Left ventricle myocardium superior (tissue), 1 donor: ENCODE data around the gene NMRK2. TPM values are rescaled to one million over a fixed set of nuclear protein-coding genes. Genes with fewer than 3 reads are reported as not detected.
"Not testable (repeated sequence)": the region's sequence is repeated elsewhere in the genome, so short reads cannot be mapped to it uniquely, and the experiment has no call there.

Experiments
- ATAC-seq: fragments of 200-7000 bp; cut with Tn5 transposase; one replicate; pipeline ENCODE4 v1.9.1; 2020; ENCODE audit warnings: mild to moderate bottlenecking, moderate library complexity
- DNase-seq: peaks from one replicate; pipeline ENCODE4 v3.0.0-alpha.2; 2020
- intact Hi-C: fragments of 100-400 bp; cut with micrococcal nuclease; formaldehyde crosslinking; loops from one replicate; pipeline ENCODE4 v1.11.0; 2022
- total RNA-seq: library from RNA; stranded (reverse); fragmentation: NEBNext Ultra II Directional; extraction: Animal tissue kit (Norgen Biotek cat#: 25700); gene quantifications from one replicate; pipeline ENCODE4 v1.2.1, GENCODE V29; 2021
- donor health status: DM: no; HTN: yes; CAD: no; lungs with severe emphysema.

Gene NMRK2
- total RNA-seq, 1 donor from 2014 or later = 1,046 TPM

- no peak for ATAC-seq
- no peak for DNase-seq
- intact Hi-C loops = no loop called here
These were observed 26.2 kb downstream of the NMRK2 start for GRCh38 chr19:3958836-3959765.

DNA sequence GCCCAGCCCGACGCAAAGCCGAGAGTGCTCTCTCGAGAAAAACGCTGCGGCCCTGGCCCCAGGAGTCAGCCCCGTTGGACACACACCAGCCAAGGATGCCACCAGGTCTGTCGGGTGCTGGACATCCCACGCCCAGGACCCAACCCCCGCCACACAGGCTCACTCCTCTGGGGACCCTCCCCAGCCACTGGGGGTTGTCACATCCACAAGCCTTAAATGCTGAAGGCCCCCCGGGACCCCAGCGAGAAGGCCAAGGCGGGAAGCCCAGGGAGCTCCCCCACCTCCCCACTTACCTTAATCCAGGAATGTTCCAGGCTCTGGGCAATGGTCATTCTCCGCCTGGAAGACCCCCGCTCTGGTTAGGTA, 26.9 kb downstream of the NMRK2 start:
- ATAC-seq (no peak), DNase-seq (no peak)
- intact Hi-C loops = no loop called here

DNA sequence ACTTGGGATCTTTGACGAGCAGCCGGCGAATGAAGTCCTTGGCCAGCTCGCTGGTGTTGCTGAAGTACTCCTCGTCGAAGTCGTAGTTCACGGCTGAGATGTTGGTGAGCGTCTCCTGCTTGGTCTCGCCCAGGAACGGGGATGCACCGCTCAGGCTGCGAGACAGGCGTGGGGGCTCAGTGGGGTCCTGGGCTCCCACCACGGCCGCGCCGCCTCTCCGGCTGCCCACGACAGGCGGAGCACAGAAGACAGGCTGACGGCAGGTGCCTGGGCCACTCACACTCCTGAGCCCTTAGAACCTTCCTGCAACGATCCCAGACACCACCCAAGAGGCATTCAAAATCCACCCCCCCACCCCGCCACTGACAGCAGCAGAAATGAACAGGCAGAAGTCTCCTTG, 28.1 kb downstream of the NMRK2 start:
- intact Hi-C loops = no loop called here
- ATAC-seq = no peak
- DNase-seq = no peak

DNA sequence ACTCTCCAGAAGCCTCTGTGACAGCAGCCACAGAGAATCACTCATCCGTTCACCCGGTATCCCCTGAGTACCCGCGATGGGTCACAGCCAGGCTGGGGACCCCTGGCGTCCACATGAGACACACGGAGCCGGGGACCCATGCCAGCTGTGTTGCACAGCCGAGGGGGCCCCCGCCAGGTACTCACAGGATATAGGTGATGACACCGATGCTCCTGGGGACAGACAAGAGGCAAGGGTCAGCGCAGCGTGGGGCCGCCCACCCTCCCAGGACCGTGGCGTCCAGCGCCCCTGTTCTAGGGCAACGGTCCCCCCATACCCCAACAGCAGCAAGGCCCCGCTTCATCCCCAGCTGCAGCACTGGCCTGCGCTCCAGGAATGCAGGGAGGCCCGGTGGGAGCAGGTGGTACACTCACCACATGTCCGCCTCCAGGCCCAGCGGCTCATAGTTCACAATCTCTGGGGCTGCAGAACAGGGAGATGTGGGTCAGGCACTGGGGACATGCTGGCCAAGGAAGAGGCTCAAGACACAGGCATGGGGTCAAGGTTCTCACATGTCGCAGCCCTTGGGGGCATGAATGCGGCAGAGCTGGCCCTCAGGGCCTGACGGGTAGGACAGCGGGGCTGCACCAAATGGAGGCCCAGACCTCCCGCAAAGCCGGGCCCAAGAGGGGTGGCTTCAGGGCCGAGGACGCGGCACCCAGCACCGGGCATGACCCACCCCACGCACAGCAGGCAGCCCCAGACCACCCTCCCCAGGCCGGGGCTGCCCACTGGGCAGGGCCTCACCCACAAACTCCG, 30.8 kb downstream of the NMRK2 start:
- ATAC-seq = no peak
- DNase-seq = no peak
- intact Hi-C loops = no loop called here

DNA sequence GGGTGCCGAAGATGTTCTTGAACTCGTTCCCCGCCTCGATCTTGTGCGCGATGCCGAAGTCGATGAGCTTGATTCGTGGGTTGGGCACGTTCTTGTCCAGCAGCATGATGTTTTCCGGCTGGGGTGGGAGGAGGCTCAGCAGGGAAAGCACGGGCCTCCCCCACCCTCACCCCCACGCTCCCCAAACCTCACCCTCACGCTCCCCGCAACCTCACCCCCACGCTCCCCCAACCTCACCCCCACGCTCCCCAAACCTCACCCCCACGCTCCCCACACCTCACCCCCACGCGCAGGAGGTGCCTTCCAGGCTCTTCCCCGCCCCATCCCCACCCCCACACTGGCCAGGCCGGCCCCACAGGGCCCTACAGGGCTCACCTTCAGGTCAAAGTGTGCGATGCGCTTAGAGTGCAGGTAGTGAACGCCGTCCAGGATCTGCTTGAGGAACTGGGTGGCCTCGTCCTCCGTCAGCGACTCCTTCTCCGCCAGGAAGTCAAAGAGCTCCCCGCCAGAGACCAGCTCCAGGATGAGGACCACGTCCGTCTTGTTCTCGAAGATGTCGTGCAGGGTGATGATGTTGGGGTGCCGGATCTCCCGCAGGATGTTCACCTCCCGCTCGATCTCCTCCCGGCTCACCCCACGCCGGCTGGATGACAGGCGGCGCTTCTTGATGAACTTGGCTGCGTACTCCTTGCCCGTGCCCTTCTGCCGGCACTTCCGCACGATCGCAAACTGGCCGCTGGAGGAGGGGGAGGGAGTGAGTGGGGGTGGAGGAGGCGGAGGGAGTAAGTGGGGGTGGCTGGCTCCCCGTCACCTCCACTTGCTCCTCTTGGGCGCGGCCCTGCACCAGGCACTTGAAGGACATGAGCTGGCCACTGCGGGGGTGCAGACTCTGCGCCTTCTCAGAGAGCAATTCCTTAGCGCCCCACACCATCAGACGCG, 31.7 kb downstream of the NMRK2 start:
- ATAC-seq (no peak), DNase-seq (no peak)
- intact Hi-C loops = no loop called here

DNA sequence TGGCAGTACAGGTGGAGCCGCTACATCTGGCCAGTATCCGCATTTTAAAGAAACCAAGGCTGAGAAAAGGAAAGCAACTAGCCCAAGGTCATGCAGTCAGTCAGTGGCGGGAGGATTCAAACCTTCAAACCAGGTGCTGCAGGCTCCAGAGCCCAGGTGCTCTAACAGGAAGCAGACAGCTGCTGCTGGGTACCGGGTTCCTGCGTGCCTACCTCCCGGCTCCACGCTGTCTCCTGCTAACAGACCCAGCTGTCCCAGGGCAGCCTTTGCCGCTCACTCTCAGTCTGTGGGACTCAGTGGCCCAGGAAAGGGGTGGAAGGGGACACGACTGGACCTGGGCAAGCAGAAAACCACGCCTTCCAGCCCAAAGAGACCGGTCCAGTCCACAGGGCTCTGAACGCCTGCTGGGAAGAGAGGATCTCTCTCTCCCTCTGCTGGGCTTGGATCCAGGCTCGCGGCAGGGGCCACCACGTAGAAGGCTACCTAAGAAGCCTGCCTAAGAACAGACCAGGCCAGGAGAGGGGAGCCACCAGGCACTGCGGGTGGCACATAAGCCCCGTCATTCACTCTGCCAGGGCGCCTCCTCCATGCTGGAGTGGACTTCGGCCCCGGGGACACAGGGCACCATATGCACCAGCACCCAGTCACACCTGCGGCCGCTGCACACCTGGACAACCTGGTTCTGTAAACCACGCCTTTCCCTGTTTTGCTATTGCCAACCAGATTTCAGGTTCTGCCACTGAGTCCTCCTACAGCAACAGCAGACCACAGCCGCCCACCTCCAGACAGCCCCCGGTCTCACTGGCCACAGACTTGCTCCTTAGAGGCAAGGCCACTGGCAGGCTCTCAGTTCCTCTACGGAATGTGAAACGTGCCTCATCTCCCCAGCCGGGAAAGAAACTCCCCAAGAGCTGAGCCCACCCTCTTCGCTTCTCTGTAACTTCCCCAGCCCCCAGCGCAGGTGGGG, 33.5 kb downstream of the NMRK2 start:
- ATAC-seq (no peak), DNase-seq (no peak)
- intact Hi-C loops = no loop called here

DNA sequence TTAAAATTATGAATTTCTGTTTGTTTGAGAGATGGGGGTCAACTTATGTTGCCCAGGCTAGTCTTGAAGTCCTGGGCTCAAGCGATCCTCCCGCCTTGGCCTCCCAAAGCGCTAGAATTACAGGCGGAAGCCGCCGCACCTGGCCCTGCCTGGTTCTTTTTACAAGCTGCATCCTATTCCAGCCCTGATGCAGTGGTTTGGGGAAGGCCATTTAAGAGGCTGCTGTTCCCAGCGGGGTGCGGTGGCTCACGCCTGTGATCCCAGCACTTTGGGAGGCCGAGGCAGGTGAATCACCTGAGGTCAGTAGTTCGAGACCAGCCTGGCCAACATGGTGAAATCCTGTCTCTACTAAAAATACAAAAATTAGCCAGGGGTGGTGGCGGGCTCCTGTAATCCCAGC, 35.1 kb downstream of the NMRK2 start:
- intact Hi-C loops, DNase-seq, ATAC-seq: not testable (repeated sequence)

- intact Hi-C loops = no loop called here
- peak; percentile 81 for ATAC-seq
These were observed 35.9 kb downstream of the NMRK2 start for GRCh38 chr19:3968556-3969434.

GRCh38 chr19:3969435-3970312, 36.8 kb downstream of the NMRK2 start:
- intact Hi-C loops = no loop called here
- peak; percentile 19 for ATAC-seq
- DNase-seq = no peak

More at GRCh38 chr19:3968556-3969434, 35.9 kb downstream of the NMRK2 start:
- DNase-seq = peak; percentile 91

DNA sequence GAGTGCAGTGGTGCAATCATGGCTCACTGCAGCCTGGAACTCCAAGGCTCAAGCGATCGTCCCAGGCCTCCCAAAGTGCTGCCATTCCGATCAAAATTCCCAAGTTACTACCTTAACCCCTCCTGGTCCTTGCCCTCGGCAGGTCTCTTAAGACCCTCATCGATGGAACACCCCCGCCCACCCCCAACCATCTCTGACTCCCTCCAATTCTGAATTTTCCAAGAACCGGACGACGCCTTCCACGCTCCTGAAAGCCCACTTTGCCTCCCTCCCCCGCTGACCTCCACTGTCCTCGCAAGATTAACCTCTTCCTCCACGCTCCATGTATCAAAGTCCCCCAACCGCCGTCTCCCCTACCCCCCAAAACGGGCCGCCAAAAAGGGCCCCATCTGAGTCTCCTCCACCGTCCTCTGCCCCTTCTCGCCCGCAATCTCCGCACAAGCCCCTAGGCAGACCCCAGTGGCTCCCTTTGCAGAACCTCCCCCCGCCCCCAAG, 37.5 kb downstream of the NMRK2 start:
- intact Hi-C loops = no loop called here
- ATAC-seq = no peak
- no peak for DNase-seq

DNA sequence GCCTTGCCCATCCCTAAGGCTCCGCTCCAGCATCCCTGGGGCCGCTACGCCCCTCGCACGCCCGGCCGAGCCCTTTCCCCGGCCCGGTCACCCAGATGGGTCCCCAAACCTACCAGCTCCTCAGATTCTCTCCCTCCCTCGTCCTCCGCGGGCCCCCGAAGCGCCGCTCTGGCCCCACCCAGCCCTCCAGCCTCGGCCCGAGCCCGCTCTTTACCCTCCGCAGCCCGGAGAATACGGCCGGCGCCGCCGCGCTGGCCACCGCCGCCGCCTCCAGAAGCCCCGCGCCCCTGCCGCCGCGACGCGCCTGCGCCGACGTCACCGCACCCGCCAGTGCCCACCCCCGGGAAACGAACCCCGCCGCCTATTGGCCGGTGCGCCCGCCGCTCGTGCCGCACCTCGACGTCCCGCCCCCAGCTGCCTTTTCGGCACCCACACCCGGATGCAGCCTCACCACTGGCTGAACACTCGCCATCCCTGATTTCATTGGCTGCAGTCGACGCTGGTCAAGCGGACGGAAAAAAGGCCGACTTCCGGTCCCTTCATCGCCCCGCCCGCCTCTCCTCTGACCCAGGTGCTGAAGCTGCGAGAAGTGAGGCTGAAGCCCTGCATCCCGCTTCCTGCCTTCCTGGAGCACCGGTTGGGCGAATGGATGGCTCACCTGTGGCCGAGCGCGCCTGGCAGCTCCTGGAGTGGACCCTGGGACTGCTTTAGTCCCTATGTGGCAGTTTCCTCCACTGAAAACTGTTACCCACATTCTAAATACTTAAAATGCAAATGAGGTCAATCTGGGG, 38.1 kb downstream of the NMRK2 start, which contains the start of gene DAPK3:
Gene DAPK3, minus strand, starts transcription at position 292 of the 791 bp plus-strand sequence. CDS start 1,364 bp downstream, outside the sequence.
- ATAC-seq = peak; percentile 83
- intact Hi-C loops = no loop called here
- peak; percentile 98 for DNase-seq

DNA sequence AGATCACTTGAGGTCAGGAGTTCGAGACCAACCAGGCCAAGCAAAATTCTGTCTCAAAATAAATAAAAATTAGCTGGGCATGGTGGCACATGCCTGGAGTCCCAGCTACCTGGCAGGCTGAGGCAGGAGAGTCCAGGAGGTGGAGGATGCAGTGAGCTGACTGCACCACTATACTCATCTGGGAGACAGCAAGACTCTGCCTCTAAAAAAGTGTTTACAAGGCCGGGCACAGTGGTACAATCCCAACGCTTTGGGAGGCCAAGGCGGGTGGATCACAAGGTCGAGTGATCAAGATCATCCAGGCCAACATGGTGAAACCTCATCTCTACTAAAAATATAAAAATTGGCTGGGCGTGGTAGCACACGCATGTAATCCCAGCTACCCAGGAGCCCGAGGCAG, 42.3 kb downstream of the NMRK2 start:
- ATAC-seq (no peak), DNase-seq (no peak)
- intact Hi-C loops = no loop called here

DNA sequence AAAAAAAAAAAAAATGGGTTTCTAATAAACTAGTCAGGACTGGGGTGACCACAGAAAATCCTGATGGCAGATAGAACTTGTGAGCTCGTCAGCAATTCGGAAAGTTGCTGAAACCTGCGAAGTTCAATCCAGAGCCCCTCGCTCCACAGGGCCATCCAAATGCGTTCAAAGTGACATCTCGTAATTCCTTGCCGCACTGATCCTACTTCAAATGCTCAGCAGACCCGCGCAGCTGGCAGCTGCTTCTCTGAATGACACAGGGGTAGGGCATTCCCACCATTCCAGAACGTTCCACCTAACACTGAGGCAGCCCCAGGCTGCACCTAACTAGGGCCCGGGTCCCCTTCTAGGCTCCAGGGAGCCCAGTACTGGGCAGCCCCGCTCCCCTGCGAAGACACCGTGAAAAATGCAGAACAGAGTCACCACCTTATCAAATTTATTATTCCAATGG, 42.8 kb downstream of the NMRK2 start:
- ATAC-seq = no peak
- DNase-seq = no peak
- intact Hi-C loops = no loop called here

DNA sequence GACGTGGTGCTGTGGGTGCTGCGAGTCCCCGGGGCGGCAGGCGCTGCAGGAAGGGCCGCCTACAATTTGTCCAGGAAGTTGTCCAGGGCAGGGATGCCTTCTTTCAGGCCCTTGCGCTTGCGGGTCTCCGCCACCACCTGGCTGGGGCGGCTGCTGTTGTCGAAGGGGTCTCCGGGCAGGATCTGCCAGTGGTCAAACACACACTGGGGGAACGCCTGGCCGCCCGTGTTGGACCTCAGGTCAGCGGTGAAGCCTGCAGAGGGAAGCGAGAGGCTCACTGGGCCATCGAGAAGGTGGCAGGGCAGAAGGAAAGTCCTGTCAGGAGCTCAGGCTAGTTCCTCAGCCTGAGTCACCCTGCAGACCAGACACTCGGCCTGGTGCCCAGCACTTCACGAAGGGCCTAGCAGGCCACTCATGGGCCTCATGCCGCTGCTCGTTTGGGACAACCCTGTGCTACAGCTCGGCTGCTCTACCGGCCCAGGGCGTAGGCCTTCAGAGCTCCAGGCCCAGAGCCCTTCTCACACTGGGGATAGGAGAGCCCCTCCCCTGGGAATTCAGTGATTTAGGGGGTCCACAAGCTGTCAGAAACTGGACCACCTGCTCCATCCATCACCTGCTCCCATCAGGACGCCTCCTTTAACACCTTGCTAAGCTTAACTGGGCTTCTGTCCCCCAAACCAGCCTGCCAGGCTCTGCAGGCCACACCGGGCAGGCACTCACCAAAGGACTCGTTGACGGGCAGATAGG, 43.8 kb downstream of the NMRK2 start:
- DNase-seq = no peak
- intact Hi-C loops = no loop called here
- peak; percentile 16 for ATAC-seq
